ENCODE results near the gene TBX6.

TBX6 gene, protein sequence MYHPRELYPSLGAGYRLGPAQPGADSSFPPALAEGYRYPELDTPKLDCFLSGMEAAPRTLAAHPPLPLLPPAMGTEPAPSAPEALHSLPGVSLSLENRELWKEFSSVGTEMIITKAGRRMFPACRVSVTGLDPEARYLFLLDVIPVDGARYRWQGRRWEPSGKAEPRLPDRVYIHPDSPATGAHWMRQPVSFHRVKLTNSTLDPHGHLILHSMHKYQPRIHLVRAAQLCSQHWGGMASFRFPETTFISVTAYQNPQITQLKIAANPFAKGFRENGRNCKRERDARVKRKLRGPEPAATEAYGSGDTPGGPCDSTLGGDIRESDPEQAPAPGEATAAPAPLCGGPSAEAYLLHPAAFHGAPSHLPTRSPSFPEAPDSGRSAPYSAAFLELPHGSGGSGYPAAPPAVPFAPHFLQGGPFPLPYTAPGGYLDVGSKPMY

DNA sequence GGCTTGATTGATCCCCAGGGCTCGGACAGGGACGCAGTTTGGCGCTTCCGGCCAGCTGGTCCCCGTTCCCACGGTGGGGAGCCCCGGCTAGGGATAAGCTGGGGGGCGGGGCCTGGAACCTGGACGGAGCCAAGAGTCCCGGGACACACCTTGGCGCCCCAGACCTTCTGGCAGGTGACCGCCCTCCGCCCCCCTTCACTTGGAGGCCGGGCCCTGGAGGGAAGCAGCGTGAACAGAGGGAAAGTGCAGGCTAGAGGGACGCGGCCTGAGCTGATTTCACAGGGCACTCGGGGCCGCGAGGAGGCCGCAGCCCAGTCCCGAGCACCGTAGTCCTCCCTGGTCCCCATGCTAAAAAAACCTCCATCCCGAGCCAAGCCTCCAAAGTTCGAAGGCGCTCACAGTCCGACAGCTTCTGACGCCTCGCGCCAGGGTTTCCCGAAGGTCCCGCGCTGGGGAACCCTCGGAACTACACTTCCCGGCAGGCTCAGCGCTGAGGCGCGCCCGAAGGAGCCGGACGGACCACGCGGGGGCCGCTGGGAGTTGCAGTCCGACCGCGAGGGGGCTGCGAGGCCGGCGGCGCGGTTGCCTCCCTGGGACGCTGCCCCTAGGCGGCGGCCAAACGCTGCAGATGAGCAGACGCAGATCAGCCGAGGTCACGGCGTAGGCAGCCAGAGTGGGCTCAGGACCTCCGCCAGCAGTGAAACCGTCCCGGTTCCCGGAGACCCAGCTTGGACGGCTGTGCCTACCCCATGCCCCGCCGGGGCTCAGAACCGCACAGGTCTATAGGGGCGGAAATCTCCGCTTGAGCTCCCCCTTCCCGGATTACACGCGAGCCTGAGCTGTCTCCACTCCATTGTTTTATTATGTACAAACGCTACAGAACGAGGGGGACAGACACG, at the start of gene TBX6:
Gene TBX6, minus strand, starts transcription at position 451 of the 899 bp plus-strand sequence. CDS start 731 bp downstream, outside the sequence.
- peak within 1 kb of the TSS; percentile 75 for H3K27ac ChIP-seq
- TF ChIP-seq, protein P1, sequence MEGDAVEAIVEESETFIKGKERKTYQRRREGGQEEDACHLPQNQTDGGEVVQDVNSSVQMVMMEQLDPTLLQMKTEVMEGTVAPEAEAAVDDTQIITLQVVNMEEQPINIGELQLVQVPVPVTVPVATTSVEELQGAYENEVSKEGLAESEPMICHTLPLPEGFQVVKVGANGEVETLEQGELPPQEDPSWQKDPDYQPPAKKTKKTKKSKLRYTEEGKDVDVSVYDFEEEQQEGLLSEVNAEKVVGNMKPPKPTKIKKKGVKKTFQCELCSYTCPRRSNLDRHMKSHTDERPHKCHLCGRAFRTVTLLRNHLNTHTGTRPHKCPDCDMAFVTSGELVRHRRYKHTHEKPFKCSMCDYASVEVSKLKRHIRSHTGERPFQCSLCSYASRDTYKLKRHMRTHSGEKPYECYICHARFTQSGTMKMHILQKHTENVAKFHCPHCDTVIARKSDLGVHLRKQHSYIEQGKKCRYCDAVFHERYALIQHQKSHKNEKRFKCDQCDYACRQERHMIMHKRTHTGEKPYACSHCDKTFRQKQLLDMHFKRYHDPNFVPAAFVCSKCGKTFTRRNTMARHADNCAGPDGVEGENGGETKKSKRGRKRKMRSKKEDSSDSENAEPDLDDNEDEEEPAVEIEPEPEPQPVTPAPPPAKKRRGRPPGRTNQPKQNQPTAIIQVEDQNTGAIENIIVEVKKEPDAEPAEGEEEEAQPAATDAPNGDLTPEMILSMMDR (IDR thresholded peaks at IDR 0.05), result peak; percentile 80
- no peak for TF ChIP-seq ZFX (IDR thresholded peaks at IDR 0.05; ENCODE audit: borderline replicate concordance)

DNA sequence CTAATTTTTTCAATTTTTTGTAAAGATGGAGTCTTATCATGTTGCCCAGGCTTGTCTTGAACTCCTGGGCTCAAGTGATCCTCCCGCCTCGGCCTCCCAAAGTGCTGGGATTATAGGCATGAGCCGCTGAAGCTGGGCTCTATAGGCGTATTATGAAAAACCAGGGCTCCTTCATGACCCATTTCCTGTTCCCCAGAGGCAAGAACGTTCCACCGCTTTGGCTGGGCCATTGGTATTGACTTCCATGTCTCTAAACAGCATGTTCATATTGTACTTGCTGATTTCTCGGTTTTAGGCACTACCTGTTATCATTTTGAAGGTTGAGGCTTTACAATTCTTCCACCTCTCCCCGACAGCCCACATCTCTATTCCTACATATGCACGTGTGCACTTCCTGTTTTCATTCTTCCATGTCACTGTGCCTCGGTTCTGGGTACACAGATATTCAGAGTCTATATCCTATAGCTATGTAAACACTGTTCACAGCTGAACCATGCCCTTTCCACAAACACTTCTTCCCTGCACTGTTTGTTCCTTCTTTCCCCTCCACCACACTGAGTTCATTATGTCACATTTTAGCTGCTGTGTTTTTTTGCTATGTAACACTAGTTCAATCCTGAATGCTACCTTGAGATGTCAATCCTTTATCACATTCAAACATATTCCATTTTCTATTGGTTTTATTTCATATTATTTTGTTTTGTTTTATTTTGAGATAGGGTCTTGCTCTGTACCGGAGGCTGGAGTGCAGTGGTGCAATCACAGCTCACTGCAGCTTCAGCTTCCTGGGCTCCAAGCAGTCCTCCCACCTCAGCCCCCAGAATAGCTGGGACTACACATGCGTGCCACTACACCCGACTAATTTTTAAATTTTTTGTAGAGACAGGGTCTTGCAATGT, 48.1 kb upstream of the TBX6 start:
- H3K27ac ChIP-seq, result peak overlapping the region; percentile 20; the same call in 1 of the 2 replicates
- no peak for TF ChIP-seq ZFX (IDR thresholded peaks at IDR 0.05; ENCODE audit: borderline replicate concordance)
- TF ChIP-seq, protein P1 (IDR thresholded peaks at IDR 0.05), result no peak

DNA sequence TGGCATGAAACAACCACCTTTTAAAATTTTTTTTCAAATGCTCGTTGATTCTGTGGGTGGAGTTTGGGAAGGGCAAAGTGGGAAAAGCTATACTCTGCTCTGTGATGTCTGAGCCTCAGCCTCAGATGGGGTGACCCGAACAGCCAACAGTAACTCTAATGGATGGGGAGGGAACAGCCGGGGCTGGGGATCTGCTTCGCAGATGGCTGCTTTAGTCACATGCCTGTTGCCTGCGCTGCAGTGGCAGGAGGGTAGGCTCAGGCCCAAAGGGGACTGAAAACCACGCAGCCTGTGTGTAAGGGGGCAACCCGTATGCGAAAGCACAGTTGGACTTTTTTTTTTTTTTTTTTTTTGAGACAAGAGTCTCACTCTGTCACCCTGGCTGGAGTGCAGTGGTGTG, 46.2 kb upstream of the TBX6 start:
- TF ChIP-seq ZFX (IDR thresholded peaks at IDR 0.05; ENCODE audit: borderline replicate concordance), result no peak
- TF ChIP-seq, protein P1 (IDR thresholded peaks at IDR 0.05), result no peak
- no peak overlapping the region for H3K27ac ChIP-seq

DNA sequence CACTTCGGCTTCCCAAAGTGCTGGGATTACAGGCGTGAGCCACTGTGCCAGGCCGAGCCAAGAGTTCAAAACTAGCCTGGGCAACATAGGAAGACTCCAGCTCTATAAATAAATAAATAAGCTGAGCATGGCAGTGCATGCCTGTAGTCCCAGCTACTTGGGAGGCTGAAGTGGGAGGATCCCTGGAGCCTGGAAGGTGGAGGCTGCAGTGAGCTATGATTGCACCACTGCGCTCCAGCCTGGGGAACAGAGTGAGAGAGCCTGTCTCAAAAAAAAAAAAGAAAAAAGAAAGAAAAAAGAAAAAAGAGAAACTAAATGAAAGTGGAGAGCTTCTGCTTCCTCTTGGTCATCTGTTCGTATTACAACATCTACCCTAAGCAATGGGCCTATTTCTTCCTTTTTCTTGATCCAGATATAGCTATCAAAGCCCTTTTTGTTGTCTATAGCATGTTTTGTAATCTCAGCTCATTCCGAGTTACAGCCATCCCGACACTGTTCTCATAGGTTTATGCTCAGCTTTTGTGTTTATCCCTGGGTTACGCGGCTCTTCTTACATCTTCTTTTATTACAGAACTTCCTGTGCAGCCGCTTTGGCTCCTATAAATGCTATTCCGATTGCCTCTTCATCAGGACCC, 45.4 kb upstream of the TBX6 start:
- no peak for TF ChIP-seq ZFX (IDR thresholded peaks at IDR 0.05; ENCODE audit: borderline replicate concordance)
- TF ChIP-seq, protein P1 (IDR thresholded peaks at IDR 0.05), result no peak
- H3K27ac ChIP-seq, result no peak overlapping the region

DNA sequence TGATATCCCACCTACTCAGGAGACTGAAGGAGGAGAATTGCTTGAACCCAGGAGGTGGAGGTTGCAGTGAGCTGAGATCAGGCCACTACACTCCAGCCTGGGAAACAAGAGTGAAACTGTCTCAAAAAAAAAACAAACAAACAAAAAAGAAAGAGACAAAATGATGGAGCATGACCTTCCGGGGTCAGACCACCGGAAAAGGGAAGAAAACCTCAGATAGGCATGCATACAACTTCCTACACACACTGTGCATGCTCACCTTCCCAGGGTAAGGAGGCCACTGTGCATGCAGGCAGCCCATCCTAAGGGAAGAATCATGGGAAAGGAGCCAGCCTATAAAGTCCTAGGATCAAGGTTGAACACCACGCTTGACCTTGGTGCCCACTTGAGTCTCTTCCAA, 40.9 kb upstream of the TBX6 start:
- H3K27ac ChIP-seq, result no peak overlapping the region
- TF ChIP-seq, protein P1 (IDR thresholded peaks at IDR 0.05), result no peak
- no peak for TF ChIP-seq ZFX (IDR thresholded peaks at IDR 0.05; ENCODE audit: borderline replicate concordance)

DNA sequence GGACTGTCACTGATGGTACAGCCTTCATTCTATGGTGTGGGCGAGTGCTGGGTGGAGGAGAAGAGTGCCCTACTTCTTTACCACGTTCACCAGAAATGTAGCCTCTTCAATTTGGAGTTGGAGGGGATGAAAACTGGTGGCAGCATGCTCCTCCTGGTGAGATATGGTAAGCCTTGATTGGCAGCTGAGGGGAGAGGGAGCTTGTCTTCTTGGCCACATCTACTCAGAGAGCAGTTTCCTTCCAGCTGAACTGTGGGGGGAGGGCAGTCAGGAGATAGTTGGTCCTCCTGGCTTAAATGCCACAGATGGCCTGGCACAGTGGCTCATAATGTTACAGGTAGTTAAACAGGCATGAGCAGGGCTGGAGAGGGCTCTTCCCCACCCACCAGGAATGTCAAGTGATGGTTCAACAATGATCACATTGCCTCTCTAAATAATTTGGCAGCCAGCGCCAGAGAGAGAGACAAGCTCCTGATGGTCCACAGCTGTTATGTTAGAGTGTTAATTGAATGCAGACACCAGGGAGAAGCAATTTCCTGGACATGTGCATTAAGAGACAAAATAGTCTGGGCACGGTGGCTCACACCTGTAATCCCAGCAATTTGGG, 40.2 kb upstream of the TBX6 start:
- TF ChIP-seq, protein P1 (IDR thresholded peaks at IDR 0.05), result no peak
- TF ChIP-seq ZFX (IDR thresholded peaks at IDR 0.05; ENCODE audit: borderline replicate concordance), result no peak

More for the DNA sequence above, 40.2 kb upstream of the TBX6 start:
- no peak overlapping the region for H3K27ac ChIP-seq

All from 22Rv1 (cell line).